Stomach (tissue), 4 donors: ENCODE measurements around the gene ITPA.

ENCODE experiments used
- POLR2A ChIP-seq, 4 donors: fragments of 450-650 bp; IDR thresholded peaks; one replicate each; pipeline ENCODE4 v1.6.1; 2016; ENCODE audit warnings: antibody characterized with exemption in 4 of 4, control low read depth in 2 of 4, mild to moderate bottlenecking in 1 of 4, moderate library complexity in 1 of 4
- TF ChIP-seq, protein P1 (sequence below), 7 experiments: fragments of 450-650 bp in 4 of 7; fragments of 200-600 bp in 3 of 7; sonication (generic) in 3 of 7; IDR thresholded peaks; one replicate each; pipeline ENCODE4 v1.5.1; 2016 to 2019; ENCODE audit warnings: antibody characterized with exemption in 7 of 7, control low read depth in 2 of 7, mild to moderate bottlenecking in 1 of 7

- TF ChIP-seq, protein P1, sequence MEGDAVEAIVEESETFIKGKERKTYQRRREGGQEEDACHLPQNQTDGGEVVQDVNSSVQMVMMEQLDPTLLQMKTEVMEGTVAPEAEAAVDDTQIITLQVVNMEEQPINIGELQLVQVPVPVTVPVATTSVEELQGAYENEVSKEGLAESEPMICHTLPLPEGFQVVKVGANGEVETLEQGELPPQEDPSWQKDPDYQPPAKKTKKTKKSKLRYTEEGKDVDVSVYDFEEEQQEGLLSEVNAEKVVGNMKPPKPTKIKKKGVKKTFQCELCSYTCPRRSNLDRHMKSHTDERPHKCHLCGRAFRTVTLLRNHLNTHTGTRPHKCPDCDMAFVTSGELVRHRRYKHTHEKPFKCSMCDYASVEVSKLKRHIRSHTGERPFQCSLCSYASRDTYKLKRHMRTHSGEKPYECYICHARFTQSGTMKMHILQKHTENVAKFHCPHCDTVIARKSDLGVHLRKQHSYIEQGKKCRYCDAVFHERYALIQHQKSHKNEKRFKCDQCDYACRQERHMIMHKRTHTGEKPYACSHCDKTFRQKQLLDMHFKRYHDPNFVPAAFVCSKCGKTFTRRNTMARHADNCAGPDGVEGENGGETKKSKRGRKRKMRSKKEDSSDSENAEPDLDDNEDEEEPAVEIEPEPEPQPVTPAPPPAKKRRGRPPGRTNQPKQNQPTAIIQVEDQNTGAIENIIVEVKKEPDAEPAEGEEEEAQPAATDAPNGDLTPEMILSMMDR (IDR thresholded peaks at IDR 0.05): no peak
- TF ChIP-seq POLR2A (IDR thresholded peaks at IDR 0.05): no peak
These were observed 39.1 kb downstream of the ITPA start for GRCh38 chr20:3248167-3248992.
